ENCODE measurements around the gene WDR35.

DNA sequence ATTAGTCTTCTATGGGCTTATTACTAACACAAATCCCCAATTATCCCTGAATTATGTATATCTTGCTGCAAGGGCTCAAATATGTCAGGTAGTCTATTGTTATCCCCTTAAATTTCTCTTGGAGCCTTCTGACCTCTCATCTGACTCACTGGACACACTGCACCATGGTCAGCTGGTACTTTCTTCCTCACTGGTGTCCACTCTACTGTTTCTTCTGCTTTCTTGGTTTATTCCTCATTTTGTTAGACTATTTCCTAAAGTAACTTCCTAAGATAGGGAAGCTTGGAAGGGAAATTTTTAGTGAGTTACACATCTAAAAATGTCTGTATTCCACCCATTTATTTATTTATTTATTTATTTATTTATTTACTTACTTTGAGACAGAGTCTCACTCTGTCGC lies 26.5 kb downstream of the WDR35 start:
- no peak for TF ChIP-seq EZH2 (optimal IDR thresholded peaks at IDR 0.05; ENCODE audit: low read depth, low read length)
- TF ChIP-seq, protein P1, sequence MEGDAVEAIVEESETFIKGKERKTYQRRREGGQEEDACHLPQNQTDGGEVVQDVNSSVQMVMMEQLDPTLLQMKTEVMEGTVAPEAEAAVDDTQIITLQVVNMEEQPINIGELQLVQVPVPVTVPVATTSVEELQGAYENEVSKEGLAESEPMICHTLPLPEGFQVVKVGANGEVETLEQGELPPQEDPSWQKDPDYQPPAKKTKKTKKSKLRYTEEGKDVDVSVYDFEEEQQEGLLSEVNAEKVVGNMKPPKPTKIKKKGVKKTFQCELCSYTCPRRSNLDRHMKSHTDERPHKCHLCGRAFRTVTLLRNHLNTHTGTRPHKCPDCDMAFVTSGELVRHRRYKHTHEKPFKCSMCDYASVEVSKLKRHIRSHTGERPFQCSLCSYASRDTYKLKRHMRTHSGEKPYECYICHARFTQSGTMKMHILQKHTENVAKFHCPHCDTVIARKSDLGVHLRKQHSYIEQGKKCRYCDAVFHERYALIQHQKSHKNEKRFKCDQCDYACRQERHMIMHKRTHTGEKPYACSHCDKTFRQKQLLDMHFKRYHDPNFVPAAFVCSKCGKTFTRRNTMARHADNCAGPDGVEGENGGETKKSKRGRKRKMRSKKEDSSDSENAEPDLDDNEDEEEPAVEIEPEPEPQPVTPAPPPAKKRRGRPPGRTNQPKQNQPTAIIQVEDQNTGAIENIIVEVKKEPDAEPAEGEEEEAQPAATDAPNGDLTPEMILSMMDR (IDR thresholded peaks at IDR 0.05; ENCODE audit: low read length) = no peak

All from MM.1S (cell line).